Mammary epithelial cell (primary cell): ENCODE results near the gene CTIF.

Source experiments
- CTCF ChIP-seq, 2 donors: IDR thresholded peaks in 1 of 2; conservative IDR thresholded peaks in 1 of 2; 2 replicates each; pipeline ENCODE4 v1.5.1; 2011 to 2012; ENCODE audit warnings: inconsistent platforms in 2 of 2, low read length in 2 of 2, mild to moderate bottlenecking in 2 of 2, control low read depth in 1 of 2, low read depth in 1 of 2; ENCODE audit not compliant: insufficient read depth in 1 of 2; ENCODE audit errors: extremely low read depth in 1 of 2
- EZH2 ChIP-seq: IDR thresholded peaks from 2 replicates; pipeline ENCODE4 v1.6.1; 2012; ENCODE audit warnings: low read length, inconsistent platforms, borderline replicate concordance

- TF ChIP-seq CTCF (conservative IDR thresholded peaks at IDR 0.05 in 1 of 2, IDR thresholded peaks at IDR 0.05 in 1 of 2; ENCODE audit: extremely low read depth in 1 of 2, insufficient read depth in 1 of 2, low read depth in 1 of 2, low read length in 2 of 2) (no peak), EZH2 (no peak)
Measured at GRCh38 chr18:48730010-48730409, 191.2 kb downstream of the CTIF start.
